ENCODE measurements around the gene MVP. TPM values are rescaled to one million over a fixed set of nuclear protein-coding genes. Genes with fewer than 3 reads are reported as not detected.
"Not testable (repeated sequence)": the region's sequence is repeated elsewhere in the genome, so short reads cannot be mapped to it uniquely, and the experiment has no call there.

The MVP gene
- total and polyA plus RNA-seq, 7 donors, result 62.3 to 368 (median 94.5) TPM

GRCh38 chr16:29831490-29831889 lies 11.2 kb downstream of the MVP start:
- no peak for DNase-seq
- intact Hi-C loops (cut with DNase I), result no loop called here
- H3K36me3 ChIP-seq, result peaks cover 18 to 66% (median 45%) of the 10 kb centered on the region in 4 donors
- TF ChIP-seq POLR2A (IDR thresholded peaks at IDR 0.05) (no peak), EP300 (IDR thresholded peaks at IDR 0.05) (no peak), POLR2AphosphoS5 (IDR thresholded peaks at IDR 0.05) (no peak)
- TF ChIP-seq, protein P1, sequence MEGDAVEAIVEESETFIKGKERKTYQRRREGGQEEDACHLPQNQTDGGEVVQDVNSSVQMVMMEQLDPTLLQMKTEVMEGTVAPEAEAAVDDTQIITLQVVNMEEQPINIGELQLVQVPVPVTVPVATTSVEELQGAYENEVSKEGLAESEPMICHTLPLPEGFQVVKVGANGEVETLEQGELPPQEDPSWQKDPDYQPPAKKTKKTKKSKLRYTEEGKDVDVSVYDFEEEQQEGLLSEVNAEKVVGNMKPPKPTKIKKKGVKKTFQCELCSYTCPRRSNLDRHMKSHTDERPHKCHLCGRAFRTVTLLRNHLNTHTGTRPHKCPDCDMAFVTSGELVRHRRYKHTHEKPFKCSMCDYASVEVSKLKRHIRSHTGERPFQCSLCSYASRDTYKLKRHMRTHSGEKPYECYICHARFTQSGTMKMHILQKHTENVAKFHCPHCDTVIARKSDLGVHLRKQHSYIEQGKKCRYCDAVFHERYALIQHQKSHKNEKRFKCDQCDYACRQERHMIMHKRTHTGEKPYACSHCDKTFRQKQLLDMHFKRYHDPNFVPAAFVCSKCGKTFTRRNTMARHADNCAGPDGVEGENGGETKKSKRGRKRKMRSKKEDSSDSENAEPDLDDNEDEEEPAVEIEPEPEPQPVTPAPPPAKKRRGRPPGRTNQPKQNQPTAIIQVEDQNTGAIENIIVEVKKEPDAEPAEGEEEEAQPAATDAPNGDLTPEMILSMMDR (IDR thresholded peaks at IDR 0.05), result no peak
- H3K4me1 ChIP-seq, result peaks cover 0 to 19% (median 8%) of the 10 kb centered on the region in 4 donors
- WGBS, 2 donors, result 69 to 88% methylated on average over 2 of the region's 2 CpGs
- no peaks in the 10 kb centered on the region for H3K9me3 ChIP-seq
- H3K27me3 ChIP-seq, result no peaks in the 10 kb centered on the region
- no peak overlapping the region for H3K4me3 ChIP-seq
- no peak overlapping the region for H3K27ac ChIP-seq

DNA sequence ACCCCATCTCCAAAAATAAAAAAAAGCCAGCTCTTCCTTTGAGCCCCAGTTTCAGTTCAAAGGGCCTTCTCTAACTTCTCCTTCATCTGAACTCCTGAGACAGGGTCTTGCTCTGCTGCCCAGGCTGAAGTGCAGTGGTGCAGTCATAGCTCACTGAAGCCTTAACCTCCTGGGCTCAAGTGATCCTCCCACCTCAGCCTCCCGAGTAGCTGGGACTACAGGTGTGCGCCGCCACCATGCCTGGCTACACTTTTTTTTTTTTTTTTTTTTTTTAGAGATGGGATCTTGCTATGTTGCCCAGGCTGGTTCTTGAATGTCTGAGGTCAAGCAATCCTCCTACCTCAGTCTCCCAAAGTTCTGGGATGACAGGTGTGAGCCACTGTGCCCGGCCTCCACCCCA lies 13.0 kb downstream of the MVP start:
- H3K36me3 ChIP-seq, result peaks cover 26 to 84% (median 55%) of the 10 kb centered on the region in 4 donors
- H3K27me3 ChIP-seq; H3K9me3 ChIP-seq; H3K27ac ChIP-seq; intact Hi-C loops (cut with DNase I); DNase-seq; H3K4me3 ChIP-seq: not testable (repeated sequence)
- 95 to 99% methylated on average over 4 of the region's 4 CpGs for WGBS, 2 donors
- peaks cover 0 to 12% (median 2%) of the 10 kb centered on the region in 4 donors for H3K4me1 ChIP-seq

DNA sequence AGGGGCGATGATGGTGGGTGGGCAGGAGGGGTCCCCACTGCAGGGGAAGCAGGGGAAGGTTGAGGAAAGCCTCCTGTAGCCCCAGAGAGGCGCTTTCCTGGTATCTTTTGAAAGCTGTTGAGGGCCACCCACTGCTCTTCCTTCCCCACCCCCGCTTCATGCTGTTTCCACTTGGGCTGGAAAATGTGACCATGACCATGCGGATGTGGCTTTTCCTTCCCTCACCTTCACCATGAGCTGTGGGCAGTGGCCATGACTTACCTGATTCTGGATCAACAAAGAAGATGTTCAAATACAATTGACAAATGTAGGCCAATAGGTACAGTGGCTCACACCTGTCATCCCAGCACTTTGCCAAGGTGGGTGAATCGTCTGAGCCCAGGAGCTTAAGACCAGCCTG lies 13.8 kb downstream of the MVP start:
- H3K27me3 ChIP-seq, result no peaks in the 10 kb centered on the region
- WGBS, 2 donors, result 89 to 95% methylated on average over 5 of the region's 5 CpGs
- no peaks in the 10 kb centered on the region for H3K9me3 ChIP-seq
- H3K36me3 ChIP-seq, result peaks cover 33 to 92% (median 59%) of the 10 kb centered on the region in 4 donors
- DNase-seq, result no peak
- H3K4me3 ChIP-seq, result no peak overlapping the region
- H3K4me1 ChIP-seq, result peaks cover 0 to 6% (median 0%) of the 10 kb centered on the region in 4 donors
- TF ChIP-seq POLR2AphosphoS5 (IDR thresholded peaks at IDR 0.05) (no peak), EP300 (IDR thresholded peaks at IDR 0.05) (no peak), POLR2A (IDR thresholded peaks at IDR 0.05) (no peak)
- TF ChIP-seq, protein P1 (IDR thresholded peaks at IDR 0.05), result no peak
- no peak overlapping the region for H3K27ac ChIP-seq
- intact Hi-C loops (cut with DNase I), result no loop called here

DNA sequence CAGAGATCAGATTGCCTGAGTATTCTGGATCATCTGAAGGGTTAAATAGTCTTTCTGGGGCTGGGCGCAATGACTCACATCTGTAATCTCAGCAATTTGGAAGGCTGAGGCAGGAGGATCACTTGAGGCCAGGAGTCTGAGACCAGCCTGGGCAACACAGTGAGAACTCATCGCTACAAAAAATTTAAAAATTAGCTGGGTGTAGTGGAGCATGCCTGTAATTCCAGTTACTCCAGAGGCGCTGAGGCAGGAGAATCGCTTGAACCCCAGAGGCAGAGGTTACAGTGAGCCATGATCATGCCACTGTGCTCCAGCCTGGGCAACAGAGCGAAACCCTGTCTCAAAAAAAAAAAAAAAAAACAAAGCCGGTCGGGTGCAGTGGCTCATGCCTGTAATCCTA lies 15.7 kb downstream of the MVP start:
- no peaks in the 10 kb centered on the region for H3K27me3 ChIP-seq
- H3K36me3 ChIP-seq, result peaks cover 34 to 100% (median 65%) of the 10 kb centered on the region in 4 donors
- H3K27ac ChIP-seq, result no peak overlapping the region
- intact Hi-C loops (cut with DNase I), result no loop called here
- DNase-seq, result no peak
- no peaks in the 10 kb centered on the region for H3K9me3 ChIP-seq
- 92% methylated on average over 7 of the region's 7 CpGs for WGBS, 2 donors
- no peaks in the 10 kb centered on the region for H3K4me1 ChIP-seq
- TF ChIP-seq POLR2A (IDR thresholded peaks at IDR 0.05), result no peak
- no peak for TF ChIP-seq POLR2AphosphoS5 (IDR thresholded peaks at IDR 0.05)
- TF ChIP-seq, protein P1 (IDR thresholded peaks at IDR 0.05), result no peak
- no peak for TF ChIP-seq EP300 (IDR thresholded peaks at IDR 0.05)
- no peak overlapping the region for H3K4me3 ChIP-seq

DNA sequence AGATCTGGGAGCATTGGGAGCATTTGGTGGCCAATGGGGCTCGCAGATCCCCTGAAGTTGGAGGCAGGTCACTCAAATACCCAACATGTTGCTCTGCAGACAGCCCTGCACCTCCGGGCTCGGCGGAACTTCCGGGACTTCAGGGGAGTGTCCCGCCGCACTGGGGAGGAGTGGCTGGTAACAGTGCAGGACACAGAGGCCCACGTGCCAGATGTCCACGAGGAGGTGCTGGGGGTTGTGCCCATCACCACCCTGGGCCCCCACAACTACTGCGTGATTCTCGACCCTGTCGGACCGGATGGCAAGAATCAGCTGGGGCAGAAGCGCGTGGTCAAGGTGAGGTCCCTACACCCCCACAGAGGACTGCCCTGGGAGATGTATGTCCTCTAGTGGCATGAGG lies 16.4 kb downstream of the MVP start:
- intact Hi-C loops (cut with DNase I), result no loop called here
- DNase-seq, result no peak
- Histone ChIP-seq H3K9me3 (no peaks in the 10 kb centered on the region), H3K36me3 (peaks cover 37 to 100% (median 67%) of the 10 kb centered on the region in 4 donors), H3K27ac (no peak overlapping the region), H3K4me3 (no peak overlapping the region), H3K27me3 (no peaks in the 10 kb centered on the region), H3K4me1 (no peaks in the 10 kb centered on the region)
- TF ChIP-seq POLR2AphosphoS5 (IDR thresholded peaks at IDR 0.05), result no peak
- no peak for TF ChIP-seq EP300 (IDR thresholded peaks at IDR 0.05)
- no peak for TF ChIP-seq POLR2A (IDR thresholded peaks at IDR 0.05)
- TF ChIP-seq, protein P1 (IDR thresholded peaks at IDR 0.05), result no peak
- WGBS, 2 donors, result 88 to 89% methylated on average over 15 of the region's 15 CpGs

All from sigmoid colon (tissue), 7 donors.